GM12874 (cell line): ENCODE measurements around the gene EEFSEC.

ENCODE experiments used
- CTCF ChIP-seq: IDR thresholded peaks from 2 replicates; pipeline ENCODE4 v1.5.1; 2011; ENCODE audit warnings: low read depth, mild to moderate bottlenecking, control low read depth, low read length, moderate library complexity; ENCODE audit not compliant: insufficient read depth

Gene EEFSEC

GRCh38 chr3:128324911-128325592 lies 171.8 kb downstream of the EEFSEC start:
- no peak for TF ChIP-seq CTCF

GRCh38 chr3:128326051-128326823 lies 173.0 kb downstream of the EEFSEC start:
- no peak for TF ChIP-seq CTCF

GRCh38 chr3:128327606-128328031 lies 174.3 kb downstream of the EEFSEC start:
- no peak for TF ChIP-seq CTCF

- TF ChIP-seq CTCF, result no peak
Observed at GRCh38 chr3:128328546-128329458, 175.5 kb downstream of the EEFSEC start.

GRCh38 chr3:128329491-128330213 lies 176.4 kb downstream of the EEFSEC start:
- TF ChIP-seq CTCF, result no peak

GRCh38 chr3:128330214-128330842 lies 177.0 kb downstream of the EEFSEC start:
- no peak for TF ChIP-seq CTCF
